Lower leg skin (tissue), 4 donors: ENCODE measurements around the gene NEK11. TPM values are rescaled to one million over a fixed set of nuclear protein-coding genes. Genes with fewer than 3 reads are reported as not detected.
"Not testable (repeated sequence)": the region's sequence is repeated elsewhere in the genome, so short reads cannot be mapped to it uniquely, and the experiment has no call there.

Experiments
- DNase-seq, 2 donors: peaks; one replicate each; pipeline ENCODE4 v3.0.0-alpha.2; 2019; ENCODE audit warnings: low spot score in 2 of 2
- H3K4me3 ChIP-seq: fragments of 200-600 bp; sonication (generic); 2 replicates; pipeline ENCODE4 v1.5.1; 2017; ENCODE audit warnings: mild to moderate bottlenecking, low read depth; ENCODE audit not compliant: poor library complexity, severe bottlenecking
- POLR2A ChIP-seq, 2 donors: fragments of 450-650 bp; IDR thresholded peaks; one replicate each; pipeline ENCODE4 v1.6.1; 2016 to 2017; ENCODE audit warnings: antibody characterized with exemption in 2 of 2, mild to moderate bottlenecking in 1 of 2, moderate library complexity in 1 of 2
- WGBS, 2 donors: methylation state at CpG; one replicate each; pipeline ENCODE4 v1.1.5; 2018; 5-methylcytosine and 5-hydroxymethylcytosine counted together
- intact Hi-C: fragments of 100-400 bp; cut with DNase I; formaldehyde crosslinking; loops from one replicate; pipeline ENCODE4 v1.15.0; 2023; ENCODE audit warnings: low total_unique reads
- total RNA-seq, 4 donors: library from RNA; depleted of rRNA; stranded (reverse); fragments of >200 nt; gene quantifications; one replicate each; pipeline ENCODE4 v1.1.0, GENCODE V29; 2016
- TF ChIP-seq, protein P1 (sequence below), 3 donors: fragments of 450-650 bp; IDR thresholded peaks; one replicate each; pipeline ENCODE4 v1.5.1; 2016; ENCODE audit warnings: antibody characterized with exemption in 3 of 3, mild to moderate bottlenecking in 3 of 3, moderate library complexity in 2 of 3

NEK11 gene
- total RNA-seq, 4 donors from 2014 or later: 3.3 to 17.3 (median 6.6) TPM

DNA sequence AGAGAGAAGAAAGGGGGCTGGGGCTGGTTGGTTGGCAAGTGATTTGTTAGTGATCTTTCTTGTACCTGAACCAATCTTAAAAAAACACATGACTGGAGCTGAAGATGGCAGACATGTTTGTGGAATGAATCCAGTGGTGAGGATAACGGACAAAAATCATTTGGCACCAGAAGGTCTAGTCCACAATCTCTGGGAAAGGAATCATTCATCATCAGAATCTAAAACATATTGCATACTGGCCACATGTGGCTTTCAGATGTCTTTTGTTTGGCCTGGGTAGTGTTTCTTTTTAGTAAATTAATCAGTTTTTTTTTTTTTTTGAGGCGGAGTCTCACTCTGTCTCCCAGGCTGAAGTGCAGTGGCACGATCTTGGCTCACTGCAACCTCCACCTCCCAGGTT lies 5.0 kb downstream of the NEK11 start:
- TF ChIP-seq, protein P1, sequence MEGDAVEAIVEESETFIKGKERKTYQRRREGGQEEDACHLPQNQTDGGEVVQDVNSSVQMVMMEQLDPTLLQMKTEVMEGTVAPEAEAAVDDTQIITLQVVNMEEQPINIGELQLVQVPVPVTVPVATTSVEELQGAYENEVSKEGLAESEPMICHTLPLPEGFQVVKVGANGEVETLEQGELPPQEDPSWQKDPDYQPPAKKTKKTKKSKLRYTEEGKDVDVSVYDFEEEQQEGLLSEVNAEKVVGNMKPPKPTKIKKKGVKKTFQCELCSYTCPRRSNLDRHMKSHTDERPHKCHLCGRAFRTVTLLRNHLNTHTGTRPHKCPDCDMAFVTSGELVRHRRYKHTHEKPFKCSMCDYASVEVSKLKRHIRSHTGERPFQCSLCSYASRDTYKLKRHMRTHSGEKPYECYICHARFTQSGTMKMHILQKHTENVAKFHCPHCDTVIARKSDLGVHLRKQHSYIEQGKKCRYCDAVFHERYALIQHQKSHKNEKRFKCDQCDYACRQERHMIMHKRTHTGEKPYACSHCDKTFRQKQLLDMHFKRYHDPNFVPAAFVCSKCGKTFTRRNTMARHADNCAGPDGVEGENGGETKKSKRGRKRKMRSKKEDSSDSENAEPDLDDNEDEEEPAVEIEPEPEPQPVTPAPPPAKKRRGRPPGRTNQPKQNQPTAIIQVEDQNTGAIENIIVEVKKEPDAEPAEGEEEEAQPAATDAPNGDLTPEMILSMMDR (IDR thresholded peaks at IDR 0.05): no peak
- TF ChIP-seq POLR2A (IDR thresholded peaks at IDR 0.05): no peak
- no peak overlapping the region for H3K4me3 ChIP-seq
- WGBS, 2 donors: 73 to 74% methylated on average over 3 of the region's 3 CpGs
- no peak for DNase-seq
- intact Hi-C loops: no loop called here

DNA sequence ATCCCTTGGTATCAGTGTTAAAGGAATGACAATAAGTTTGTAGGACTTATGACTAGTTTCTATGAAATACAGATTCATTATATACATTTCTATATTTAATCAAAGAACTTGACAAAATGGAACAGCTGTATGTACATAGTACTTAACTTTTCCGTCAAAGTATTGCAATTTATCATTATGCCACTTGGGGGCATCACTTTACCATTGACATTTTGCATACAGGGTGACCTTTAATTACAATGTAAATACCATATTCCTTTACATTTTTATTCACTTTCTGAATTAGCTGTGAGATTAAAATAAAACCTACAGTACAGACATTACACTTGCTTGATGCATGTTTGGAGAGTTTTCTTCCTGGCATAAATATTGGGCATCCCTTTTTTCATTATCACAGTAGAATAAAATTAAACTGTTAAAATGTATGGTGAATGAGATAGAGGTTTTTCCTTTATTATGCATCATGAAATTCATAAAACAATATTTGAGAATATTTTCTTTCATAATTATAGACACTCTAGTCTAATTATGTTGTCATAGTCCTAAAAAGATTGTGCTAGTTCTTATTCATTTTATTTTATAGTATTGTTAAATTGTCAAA lies 6.9 kb downstream of the NEK11 start:
- no peak for TF ChIP-seq POLR2A (IDR thresholded peaks at IDR 0.05)
- TF ChIP-seq, protein P1 (IDR thresholded peaks at IDR 0.05): no peak
- no peak for DNase-seq
- no peak overlapping the region for H3K4me3 ChIP-seq
- WGBS, 2 donors: 31 to 38% methylated on average over 1 of the region's 1 CpG
- intact Hi-C loops: no loop called here

DNA sequence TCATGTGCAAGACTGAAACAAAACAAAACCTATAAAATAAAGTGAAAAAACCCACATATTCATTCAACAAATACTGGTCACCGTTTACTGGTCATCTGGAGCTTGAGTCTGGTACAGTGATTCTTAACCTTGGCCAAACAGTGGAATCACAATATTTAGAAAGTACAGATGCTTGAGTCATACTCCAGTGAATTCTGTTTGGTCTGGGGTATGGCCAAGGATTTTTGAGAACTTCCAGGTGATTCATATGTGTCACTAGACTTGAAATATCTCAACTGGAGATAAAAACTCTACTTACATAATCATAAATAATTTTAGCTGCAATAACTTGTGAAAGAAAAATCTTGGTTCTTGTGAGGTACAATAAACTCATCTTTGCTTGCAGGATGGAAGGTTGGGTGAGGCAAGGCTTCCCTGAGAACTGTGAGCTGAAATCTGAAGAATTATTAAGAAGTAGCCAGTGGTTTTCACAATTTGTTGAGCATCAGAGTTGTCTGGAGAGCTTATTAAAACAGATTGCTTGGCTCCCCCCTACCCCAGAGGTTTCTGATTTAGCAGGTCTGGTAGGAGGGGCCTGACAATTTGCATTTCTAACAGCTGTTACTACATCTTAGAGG lies 9.6 kb downstream of the NEK11 start:
- H3K4me3 ChIP-seq: no peak overlapping the region
- TF ChIP-seq, protein P1 (IDR thresholded peaks at IDR 0.05): no peak
- no peak for TF ChIP-seq POLR2A (IDR thresholded peaks at IDR 0.05)
- no peak for DNase-seq
- intact Hi-C loops: no loop called here
- 45 to 57% methylated on average over 1 of the region's 1 CpG for whole genome bisulfite sequencing, 2 donors

DNA sequence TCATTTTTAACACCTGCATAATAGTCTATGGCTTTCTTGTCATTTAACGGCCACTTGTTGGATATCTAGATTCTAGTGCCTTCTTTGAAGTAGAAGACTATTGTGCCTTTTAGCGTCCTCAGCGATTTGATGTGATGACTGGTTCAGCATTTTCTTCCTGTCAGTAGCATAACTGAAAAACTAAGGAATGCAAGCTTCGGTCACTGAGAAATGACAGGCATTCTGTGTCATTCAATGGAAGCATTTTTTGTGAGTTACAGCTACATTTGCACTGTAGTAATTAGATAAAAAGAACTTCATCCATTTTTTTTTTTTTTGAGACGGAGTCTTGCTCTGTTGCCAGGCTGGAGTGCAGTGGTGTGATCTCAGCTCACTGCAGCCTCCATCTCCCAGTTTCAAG lies 10.3 kb downstream of the NEK11 start:
- intact Hi-C loops: no loop called here
- no peak overlapping the region for H3K4me3 ChIP-seq
- 79 to 90% methylated on average over 5 of the region's 5 CpGs for WGBS, 2 donors
- TF ChIP-seq, protein P1 (IDR thresholded peaks at IDR 0.05): no peak
- DNase-seq: no peak

DNA sequence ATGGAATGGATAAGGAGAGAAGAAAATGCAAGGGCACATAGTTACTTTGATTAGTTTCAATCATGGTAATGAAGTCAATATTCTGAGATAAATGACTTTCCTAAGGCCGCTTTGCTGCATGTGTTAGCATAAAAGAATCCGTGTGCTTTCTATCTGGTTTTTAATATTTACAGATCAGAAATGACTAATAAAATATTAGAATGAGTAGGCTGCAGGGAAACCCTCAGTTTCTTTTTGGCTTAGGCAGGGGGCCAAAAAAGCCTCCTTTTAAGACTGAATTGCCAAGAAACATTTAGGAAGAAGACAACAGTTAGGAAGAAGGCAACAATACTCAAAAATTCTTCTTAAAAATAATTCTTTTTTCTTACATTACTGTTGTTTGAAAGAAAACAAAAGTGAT lies 11.6 kb downstream of the NEK11 start:
- no peak for DNase-seq
- TF ChIP-seq, protein P1 (IDR thresholded peaks at IDR 0.05): no peak
- no peak for TF ChIP-seq POLR2A (IDR thresholded peaks at IDR 0.05)
- intact Hi-C loops: no loop called here
- WGBS, 2 donors: 58 to 62% methylated on average over 2 of the region's 2 CpGs
- no peak overlapping the region for H3K4me3 ChIP-seq

DNA sequence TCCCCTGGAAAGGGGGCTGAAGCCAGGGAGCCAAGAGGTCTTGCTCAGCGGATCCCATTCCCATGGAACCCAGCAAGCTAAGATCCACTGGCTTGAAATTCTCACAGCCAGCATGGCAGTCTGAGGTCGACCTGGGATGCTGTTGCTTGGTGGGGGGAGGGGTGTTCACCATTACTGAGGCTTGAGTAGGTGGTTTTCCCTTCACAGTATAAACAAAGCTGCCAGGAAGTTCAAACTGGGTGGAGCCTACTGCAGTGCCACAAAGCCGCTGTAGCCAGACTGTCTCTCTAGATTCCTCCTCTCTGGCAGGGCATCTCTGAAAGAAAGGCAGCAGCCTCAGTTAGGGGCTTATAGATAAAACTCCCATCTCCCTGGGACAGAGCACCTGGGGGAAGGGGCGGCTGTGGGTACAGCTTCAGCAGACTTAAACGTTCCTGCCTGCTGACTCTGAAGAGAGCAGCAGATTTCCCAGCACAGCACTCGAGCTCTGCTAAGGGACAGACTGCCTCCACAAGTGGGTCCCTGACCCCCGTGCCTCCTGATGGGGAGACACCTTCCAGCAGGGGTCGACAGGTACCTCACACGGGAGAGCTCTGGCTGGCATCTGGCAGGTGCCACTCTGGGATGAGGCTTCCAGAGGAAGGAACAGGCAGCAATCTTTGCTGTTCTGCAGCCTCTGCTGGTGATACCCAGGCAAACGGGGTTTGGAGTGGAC lies 15.8 kb downstream of the NEK11 start:
- intact Hi-C loops, DNase-seq, H3K4me3 ChIP-seq: not testable (repeated sequence)
- 84 to 90% methylated on average over 9 to 10 of the region's 10 CpGs for WGBS, 2 donors
